ENCODE measurements around the gene TP53I3.
A peak's percentile ranks its signal among the peaks of the same experiment; 100 is the strongest.
"Not testable (repeated sequence)": the region's sequence is repeated elsewhere in the genome, so short reads cannot be mapped to it uniquely, and the experiment has no call there.

The TP53I3 gene

DNA sequence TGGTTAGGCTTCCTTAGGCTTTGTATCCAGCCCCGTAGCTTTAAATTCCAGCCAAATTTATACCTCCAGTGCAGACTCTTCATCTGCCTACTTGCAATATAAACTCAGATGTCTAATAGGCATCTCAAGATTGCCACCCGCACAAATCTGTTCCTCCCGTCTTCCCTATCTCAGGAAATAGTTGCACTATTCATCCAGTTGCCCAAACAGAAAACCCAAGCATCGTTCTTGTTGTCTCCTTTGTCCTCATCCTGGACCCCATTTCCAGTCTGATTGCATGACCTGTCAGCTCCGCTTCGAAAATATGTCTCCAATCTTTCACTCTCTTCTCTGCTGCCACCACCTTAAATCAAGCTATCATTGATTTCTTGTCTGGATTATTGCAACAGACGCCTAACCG lies 32.8 kb downstream of the TP53I3 start:
- no peak for DNase-seq

GRCh38 chr2:24050041-24050979 lies 34.3 kb downstream of the TP53I3 start:
- DNase-seq: peak; percentile 18

DNA sequence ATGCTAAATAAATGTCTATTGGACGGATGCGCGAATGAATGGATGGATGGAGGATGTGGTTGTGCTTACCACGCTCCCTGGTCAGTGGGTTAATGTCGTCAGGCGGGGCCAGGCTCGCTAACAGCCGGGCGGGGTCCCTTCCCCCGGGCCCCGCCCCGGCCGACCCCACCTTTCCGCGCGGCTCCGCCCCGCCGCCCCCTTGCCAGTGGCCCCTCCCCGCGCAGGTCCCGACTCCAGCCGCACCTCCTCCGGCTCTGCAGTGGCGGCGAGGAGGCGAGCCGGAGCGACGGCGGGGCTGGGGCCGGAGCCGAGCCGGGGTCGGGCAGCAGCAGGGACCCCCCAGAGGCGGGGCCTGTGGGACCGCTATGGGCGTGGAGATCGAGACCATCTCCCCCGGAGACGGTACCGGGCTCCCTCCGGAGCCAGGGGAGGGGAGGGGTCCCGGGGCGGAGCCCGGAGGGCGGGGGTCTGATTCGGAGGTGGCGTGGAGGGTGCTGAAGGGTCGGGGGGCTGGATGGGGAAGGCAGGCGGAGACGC lies 35.1 kb downstream of the TP53I3 start, which contains the start of gene FKBP1B:
TSS of gene FKBP1B (plus strand) at position 257 of the 537 bp plus-strand sequence. CDS start at position 366, 109 bp downstream.
- DNase-seq: peak; percentile 65

DNA sequence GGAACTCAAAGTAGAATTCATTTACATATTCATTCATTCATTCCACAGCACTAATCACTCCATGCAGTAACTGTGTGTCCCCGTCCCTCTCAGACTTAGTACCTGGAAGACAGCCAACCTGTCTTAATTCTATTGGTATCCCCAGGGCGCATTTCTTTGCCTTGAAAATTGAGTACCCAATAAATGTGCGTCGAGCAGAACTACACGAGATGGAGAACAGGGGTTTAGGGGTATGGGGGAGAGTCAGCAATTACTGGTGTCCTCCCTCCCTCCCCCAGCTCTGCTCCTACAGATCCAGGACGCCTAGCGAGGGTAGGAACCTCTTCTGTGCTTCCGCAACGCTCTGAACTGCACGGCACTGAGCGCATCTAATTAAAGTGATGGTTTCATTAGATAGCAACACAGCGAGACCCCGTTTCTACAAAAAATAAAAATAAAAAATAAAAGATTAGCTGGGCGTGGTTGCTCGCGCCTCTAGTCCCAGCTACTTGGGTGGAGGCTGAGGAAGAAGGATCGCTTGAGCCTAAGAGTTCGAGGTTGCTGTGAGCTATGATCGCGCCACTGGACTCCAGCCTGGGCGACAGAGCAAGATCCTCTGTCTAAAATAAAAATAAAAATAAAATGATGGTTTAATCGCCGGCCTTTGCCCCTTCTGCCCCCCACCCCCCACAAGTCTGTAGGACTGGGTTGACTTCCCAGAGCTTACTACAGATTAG lies 35.7 kb downstream of the TP53I3 start:
- DNase-seq: peak; percentile 75

GRCh38 chr2:24047703-24048033 lies 37.0 kb downstream of the TP53I3 start:
- DNase-seq: no peak

GRCh38 chr2:24046930-24047702 lies 37.5 kb downstream of the TP53I3 start, which contains the start of gene WDCP:
WDCP (minus strand) TSS chr2:24047391; CDS start chr2:24039494, 7,897 bp downstream.
- DNase-seq: peak; percentile 98

- DNase-seq: no peak
These were observed 38.1 kb downstream of the TP53I3 start for GRCh38 chr2:24046599-24046929.

DNA sequence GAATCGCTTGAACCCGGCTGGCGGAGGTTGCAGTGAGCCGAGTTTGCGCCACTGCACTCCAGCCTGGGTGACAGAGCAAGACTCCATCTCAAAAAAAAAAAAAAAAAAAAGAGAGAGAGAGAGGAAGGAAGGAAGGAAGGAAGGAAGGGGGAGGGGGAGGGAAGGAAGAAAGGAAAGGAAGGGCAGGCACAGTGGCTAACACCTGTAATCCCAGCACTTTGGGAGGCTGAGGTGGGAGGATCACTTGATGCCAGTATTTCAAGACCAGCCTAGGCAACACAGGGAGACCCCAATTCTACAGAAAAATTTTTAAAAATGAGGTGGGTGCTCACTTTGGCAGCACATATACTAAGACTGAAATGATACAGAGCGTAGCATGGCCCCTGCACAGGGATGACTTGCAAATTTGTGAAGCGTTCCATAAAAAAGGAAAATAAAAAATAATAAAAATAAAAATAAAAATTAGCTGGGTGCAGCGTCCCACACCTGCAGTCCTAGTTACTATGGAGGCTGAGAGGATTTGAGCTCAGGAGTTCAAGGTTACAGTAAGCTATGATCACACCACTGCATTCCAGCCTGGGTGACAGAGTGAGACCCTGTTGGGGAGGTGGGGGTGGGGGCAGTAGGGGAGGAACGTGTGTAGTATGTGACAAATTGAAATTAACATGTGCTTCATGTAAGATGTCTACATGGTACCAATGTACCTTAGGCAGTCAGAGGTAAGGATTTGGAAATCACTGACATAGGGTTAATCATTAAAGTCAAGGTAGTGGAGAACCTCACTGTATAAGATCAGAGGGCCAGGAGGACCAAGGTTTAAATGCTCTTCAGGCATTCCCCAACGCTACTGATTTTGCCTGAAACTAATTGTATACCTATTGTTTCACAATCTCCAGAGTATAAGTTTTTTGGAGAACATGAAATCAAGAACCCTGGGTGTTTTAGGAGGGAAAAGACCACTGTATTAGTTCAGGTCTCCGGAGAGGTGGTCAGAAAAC lies 38.8 kb downstream of the TP53I3 start:
- no peak for DNase-seq

GRCh38 chr2:24043133-24043532 lies 41.5 kb downstream of the TP53I3 start:
- DNase-seq: not testable (repeated sequence)

- no peak for DNase-seq
These were observed 44.1 kb downstream of the TP53I3 start for GRCh38 chr2:24040511-24040910.

DNA sequence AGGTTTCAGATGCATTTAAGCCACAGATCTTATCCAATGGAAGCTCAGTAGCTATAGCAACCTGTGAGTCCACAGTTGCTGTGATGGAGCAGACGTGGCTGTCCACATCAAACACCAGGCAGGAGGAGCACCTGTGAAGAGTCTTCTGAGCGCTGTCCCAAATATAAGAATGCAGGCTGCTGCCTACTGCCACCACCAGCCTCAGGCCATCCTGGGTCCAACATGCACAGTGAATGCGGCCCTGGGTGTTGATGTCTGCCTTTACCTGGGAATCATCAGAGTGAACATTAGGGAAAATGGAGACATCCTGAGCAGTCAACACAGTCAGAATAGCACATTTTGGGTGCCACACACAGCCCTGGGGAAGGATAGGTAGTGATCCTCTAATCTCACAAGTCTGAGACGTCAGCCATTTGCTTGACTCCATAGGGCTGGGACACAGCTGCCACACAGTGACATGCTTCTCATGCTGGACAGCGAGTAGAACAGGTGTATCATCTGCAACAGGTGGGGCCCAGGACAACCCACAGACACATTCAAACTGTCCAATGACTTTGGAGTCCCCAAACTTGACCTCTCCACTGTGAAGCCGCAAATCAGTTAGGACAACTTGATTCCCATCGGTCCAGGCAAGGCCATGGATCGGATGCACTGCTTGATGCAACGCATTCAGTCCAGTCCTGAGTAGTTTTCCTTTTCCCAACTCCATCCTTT lies 45.7 kb downstream of the TP53I3 start:
- DNase-seq: no peak
